ENCODE data around the gene TUBB4B.

- TF ChIP-seq, protein P1, sequence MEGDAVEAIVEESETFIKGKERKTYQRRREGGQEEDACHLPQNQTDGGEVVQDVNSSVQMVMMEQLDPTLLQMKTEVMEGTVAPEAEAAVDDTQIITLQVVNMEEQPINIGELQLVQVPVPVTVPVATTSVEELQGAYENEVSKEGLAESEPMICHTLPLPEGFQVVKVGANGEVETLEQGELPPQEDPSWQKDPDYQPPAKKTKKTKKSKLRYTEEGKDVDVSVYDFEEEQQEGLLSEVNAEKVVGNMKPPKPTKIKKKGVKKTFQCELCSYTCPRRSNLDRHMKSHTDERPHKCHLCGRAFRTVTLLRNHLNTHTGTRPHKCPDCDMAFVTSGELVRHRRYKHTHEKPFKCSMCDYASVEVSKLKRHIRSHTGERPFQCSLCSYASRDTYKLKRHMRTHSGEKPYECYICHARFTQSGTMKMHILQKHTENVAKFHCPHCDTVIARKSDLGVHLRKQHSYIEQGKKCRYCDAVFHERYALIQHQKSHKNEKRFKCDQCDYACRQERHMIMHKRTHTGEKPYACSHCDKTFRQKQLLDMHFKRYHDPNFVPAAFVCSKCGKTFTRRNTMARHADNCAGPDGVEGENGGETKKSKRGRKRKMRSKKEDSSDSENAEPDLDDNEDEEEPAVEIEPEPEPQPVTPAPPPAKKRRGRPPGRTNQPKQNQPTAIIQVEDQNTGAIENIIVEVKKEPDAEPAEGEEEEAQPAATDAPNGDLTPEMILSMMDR (IDR thresholded peaks at IDR 0.05 in 8 of 11, conservative IDR thresholded peaks at IDR 0.05 in 3 of 11), result peak in 1 of 11 experiments; percentile 4
- TF ChIP-seq POLR2A (IDR thresholded peaks at IDR 0.05), result no peak
Observed at GRCh38 chr9:137268538-137269201, 27.6 kb downstream of the TUBB4B start.
